Esophagus squamous epithelium (tissue), 5 donors: Measurements from ENCODE around the gene NSFL1C. TPM values are rescaled to one million over a fixed set of nuclear protein-coding genes. Genes with fewer than 3 reads are reported as not detected.

ENCODE experiments used
- DNase-seq: peaks from one replicate; lab custom pipeline; 2025; lab: John Stamatoyannopoulos, UW
- H3K27ac ChIP-seq, 4 donors: fragments of 200-600 bp; sonication (generic); one replicate each; pipeline ENCODE4 v1.5.1; 2016 to 2019; ENCODE audit warnings: mild to moderate bottlenecking in 1 of 4
- H3K27me3 ChIP-seq, 4 donors: fragments of 200-600 bp; sonication (generic); 1 replicate in 3 of 4; 2 replicates in 1 of 4; pipeline versions ENCODE4 v1.5.1 to v1.6.0; 2017 to 2021; ENCODE audit warnings: antibody characterized with exemption in 1 of 4
- H3K36me3 ChIP-seq, 3 donors: fragments of 200-600 bp; sonication (generic); one replicate each; pipeline ENCODE4 v1.5.1; 2016 to 2019
- H3K4me1 ChIP-seq, 3 donors: fragments of 200-600 bp; sonication (generic); one replicate each; pipeline ENCODE4 v1.5.1; 2017 to 2019
- H3K4me3 ChIP-seq, 4 donors: fragments of 200-600 bp; sonication (generic); 1 replicate in 3 of 4; 2 replicates in 1 of 4; pipeline ENCODE4 v1.5.1; 2016 to 2019; ENCODE audit warnings: mild to moderate bottlenecking in 2 of 4, moderate library complexity in 1 of 4
- H3K9me3 ChIP-seq, 3 donors: fragments of 200-600 bp; sonication (generic); one replicate each; pipeline ENCODE4 v1.5.1; 2016 to 2019
- POLR2A ChIP-seq, 4 donors: fragments of 450-650 bp; IDR thresholded peaks; one replicate each; pipeline ENCODE4 v1.6.1; 2017; ENCODE audit warnings: antibody characterized with exemption in 4 of 4, mild to moderate bottlenecking in 4 of 4, moderate library complexity in 3 of 4
- WGBS, 2 donors: methylation state at CpG; one replicate each; pipeline ENCODE4 v1.1.5; 2018; 5-methylcytosine and 5-hydroxymethylcytosine counted together
- intact Hi-C: fragments of 100-400 bp; cut with DNase I; formaldehyde crosslinking; loops from one replicate; pipeline ENCODE4 v1.15.0; 2022
- total RNA-seq, 4 donors: library from RNA; depleted of rRNA; stranded (reverse); fragments of >200 nt; gene quantifications; one replicate each; pipeline ENCODE4 v1.1.0, GENCODE V29; 2016
- TF ChIP-seq, protein P1 (sequence below), 6 experiments: fragments of 450-650 bp in 4 of 6; fragments of 200-600 bp in 2 of 6; sonication (generic) in 2 of 6; IDR thresholded peaks; one replicate each; pipeline ENCODE4 v1.5.1; 2016 to 2019; ENCODE audit warnings: antibody characterized with exemption in 6 of 6, mild to moderate bottlenecking in 4 of 6, moderate library complexity in 4 of 6
- donor health status: DM: yes; HTN: yes; CAD: no.

The NSFL1C gene
- total RNA-seq, 4 donors from 2014 or later: 41.5 to 65.6 (median 59.3) TPM

DNA sequence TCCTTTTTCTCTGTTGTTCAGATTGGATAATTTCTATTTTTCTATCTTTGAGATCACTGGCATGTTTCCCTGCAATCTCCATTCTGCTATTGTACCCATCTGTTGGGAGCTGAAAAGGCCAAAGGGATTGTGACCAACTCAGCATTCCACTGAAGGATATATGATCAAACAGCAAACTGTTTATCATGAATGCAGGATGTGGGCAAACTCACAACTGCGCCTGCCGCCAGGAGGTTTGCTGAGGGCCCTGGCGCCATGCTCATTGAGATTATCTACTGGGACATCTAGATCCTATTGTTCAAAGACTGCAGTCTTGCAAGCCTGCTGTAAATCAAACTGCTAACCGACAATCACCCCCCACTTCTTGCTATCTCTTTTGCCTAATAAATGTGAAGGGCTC lies 69.9 kb downstream of the NSFL1C start:
- WGBS, 2 donors: 66 to 73% methylated on average over 4 of the region's 4 CpGs
- TF ChIP-seq POLR2A (IDR thresholded peaks at IDR 0.05): no peak
- TF ChIP-seq, protein P1, sequence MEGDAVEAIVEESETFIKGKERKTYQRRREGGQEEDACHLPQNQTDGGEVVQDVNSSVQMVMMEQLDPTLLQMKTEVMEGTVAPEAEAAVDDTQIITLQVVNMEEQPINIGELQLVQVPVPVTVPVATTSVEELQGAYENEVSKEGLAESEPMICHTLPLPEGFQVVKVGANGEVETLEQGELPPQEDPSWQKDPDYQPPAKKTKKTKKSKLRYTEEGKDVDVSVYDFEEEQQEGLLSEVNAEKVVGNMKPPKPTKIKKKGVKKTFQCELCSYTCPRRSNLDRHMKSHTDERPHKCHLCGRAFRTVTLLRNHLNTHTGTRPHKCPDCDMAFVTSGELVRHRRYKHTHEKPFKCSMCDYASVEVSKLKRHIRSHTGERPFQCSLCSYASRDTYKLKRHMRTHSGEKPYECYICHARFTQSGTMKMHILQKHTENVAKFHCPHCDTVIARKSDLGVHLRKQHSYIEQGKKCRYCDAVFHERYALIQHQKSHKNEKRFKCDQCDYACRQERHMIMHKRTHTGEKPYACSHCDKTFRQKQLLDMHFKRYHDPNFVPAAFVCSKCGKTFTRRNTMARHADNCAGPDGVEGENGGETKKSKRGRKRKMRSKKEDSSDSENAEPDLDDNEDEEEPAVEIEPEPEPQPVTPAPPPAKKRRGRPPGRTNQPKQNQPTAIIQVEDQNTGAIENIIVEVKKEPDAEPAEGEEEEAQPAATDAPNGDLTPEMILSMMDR (IDR thresholded peaks at IDR 0.05): no peak
- H3K27me3 ChIP-seq: peaks cover 0 to 64% (median 0%) of the 10 kb centered on the region in 4 donors
- no peaks in the 10 kb centered on the region for H3K9me3 ChIP-seq
- H3K27ac ChIP-seq: no peak overlapping the region
- no peak overlapping the region for H3K4me3 ChIP-seq
- peaks cover 2 to 35% (median 6%) of the 10 kb centered on the region in 3 donors for H3K4me1 ChIP-seq
- no peak for DNase-seq
- H3K36me3 ChIP-seq: no peaks in the 10 kb centered on the region
- intact Hi-C loops: loop anchor here (10.0 kb wide), 1 partner anchor 82 kb away; no protein-coding TSS in a partner anchor

DNA sequence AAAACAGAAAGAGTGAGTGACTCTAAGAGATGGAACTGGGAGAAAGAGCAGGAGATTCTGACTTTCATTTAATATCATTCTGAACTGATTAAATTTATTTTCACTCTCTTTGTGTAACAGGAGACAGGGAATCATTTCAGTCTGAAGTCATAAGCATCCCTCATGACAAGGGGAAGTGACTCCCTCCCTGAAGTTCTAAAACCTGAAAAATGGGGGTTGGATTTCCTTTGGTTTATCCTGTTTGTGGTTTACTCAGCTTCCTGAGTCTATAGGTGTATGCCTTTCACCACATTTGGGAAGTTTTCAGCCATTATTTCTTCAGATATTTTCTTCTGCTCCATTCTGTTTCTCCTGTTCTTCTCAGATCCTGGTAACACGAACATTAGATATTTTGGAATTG lies 70.4 kb downstream of the NSFL1C start:
- no peaks in the 10 kb centered on the region for H3K9me3 ChIP-seq
- no peak overlapping the region for H3K27ac ChIP-seq
- intact Hi-C loops: loop anchor here (10.0 kb wide), 1 partner anchor 81 kb away; no protein-coding TSS in a partner anchor
- no peaks in the 10 kb centered on the region for H3K36me3 ChIP-seq
- H3K4me1 ChIP-seq: peaks cover 7 to 40% (median 9%) of the 10 kb centered on the region in 3 donors
- H3K27me3 ChIP-seq: peaks cover 0 to 61% (median 0%) of the 10 kb centered on the region in 4 donors
- no peak overlapping the region for H3K4me3 ChIP-seq
- TF ChIP-seq, protein P1 (IDR thresholded peaks at IDR 0.05): no peak
- no peak for TF ChIP-seq POLR2A (IDR thresholded peaks at IDR 0.05)
- DNase-seq: no peak
- 27 to 46% methylated on average over 1 of the region's 1 CpG for WGBS, 2 donors

DNA sequence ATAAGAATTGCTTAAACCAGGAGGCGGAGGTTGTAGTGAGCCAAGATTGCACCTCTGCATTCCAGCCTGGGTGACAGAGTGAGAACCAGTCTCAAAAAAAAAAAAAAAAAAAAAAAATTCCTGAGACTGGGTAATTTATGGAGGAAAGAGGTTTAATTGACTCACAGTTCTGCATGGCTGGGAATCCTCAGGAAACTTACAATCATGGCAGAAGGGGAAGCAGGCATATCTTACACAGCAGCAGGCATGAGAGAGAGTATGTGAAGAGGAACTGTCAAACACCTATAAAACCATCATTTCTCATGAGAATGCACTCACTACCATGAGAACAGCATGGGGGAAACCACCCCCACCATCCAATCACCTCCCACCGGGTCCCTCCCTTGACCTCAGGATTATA lies 72.0 kb downstream of the NSFL1C start:
- intact Hi-C loops: loop anchor here (10.0 kb wide), 1 partner anchor 80 kb away; no protein-coding TSS in a partner anchor
- no peak overlapping the region for H3K27ac ChIP-seq
- 63 to 79% methylated on average over 2 of the region's 2 CpGs for WGBS, 2 donors
- no peak overlapping the region for H3K4me3 ChIP-seq
- H3K4me1 ChIP-seq: peaks cover 19 to 45% (median 25%) of the 10 kb centered on the region in 3 donors
- no peaks in the 10 kb centered on the region for H3K9me3 ChIP-seq
- H3K27me3 ChIP-seq: peaks cover 0 to 46% (median 0%) of the 10 kb centered on the region in 4 donors
- no peaks in the 10 kb centered on the region for H3K36me3 ChIP-seq
- no peak for TF ChIP-seq POLR2A (IDR thresholded peaks at IDR 0.05)
- TF ChIP-seq, protein P1 (IDR thresholded peaks at IDR 0.05): no peak
- no peak for DNase-seq

DNA sequence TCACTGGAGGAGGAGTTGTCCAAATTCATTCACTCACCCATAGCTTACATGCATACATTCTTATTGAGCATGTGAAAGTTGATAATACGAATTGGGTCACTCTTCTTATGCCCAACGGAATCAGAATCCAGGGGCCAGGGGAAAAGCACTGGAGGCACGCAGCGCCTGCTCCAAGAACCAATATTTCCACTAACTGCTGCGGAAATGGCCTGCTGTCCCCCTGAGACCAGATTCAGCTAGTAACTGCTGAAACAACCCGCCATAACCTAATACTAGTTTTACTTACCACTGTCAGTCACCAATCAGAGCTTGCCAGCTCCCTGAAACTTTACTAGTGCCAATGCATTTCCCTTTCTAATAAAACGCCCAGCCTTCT lies 73.2 kb downstream of the NSFL1C start:
- H3K27ac ChIP-seq: peak overlapping the region; percentile 80 to 92 (median 91)
- peaks cover 25 to 52% (median 37%) of the 10 kb centered on the region in 3 donors for H3K4me1 ChIP-seq
- WGBS, 2 donors: 52 to 55% methylated on average over 5 to 7 of the region's 7 CpGs
- intact Hi-C loops: loop anchor here (10.0 kb wide), 1 partner anchor 79 kb away; no protein-coding TSS in a partner anchor
- peaks cover 0 to 34% (median 0%) of the 10 kb centered on the region in 4 donors for H3K27me3 ChIP-seq
- no peaks in the 10 kb centered on the region for H3K36me3 ChIP-seq
- DNase-seq: no peak
- H3K9me3 ChIP-seq: no peaks in the 10 kb centered on the region
- H3K4me3 ChIP-seq: peak overlapping the region; percentile 62 to 97 (median 92)
- TF ChIP-seq POLR2A (IDR thresholded peaks at IDR 0.05): no peak
- TF ChIP-seq, protein P1 (IDR thresholded peaks at IDR 0.05): no peak

DNA sequence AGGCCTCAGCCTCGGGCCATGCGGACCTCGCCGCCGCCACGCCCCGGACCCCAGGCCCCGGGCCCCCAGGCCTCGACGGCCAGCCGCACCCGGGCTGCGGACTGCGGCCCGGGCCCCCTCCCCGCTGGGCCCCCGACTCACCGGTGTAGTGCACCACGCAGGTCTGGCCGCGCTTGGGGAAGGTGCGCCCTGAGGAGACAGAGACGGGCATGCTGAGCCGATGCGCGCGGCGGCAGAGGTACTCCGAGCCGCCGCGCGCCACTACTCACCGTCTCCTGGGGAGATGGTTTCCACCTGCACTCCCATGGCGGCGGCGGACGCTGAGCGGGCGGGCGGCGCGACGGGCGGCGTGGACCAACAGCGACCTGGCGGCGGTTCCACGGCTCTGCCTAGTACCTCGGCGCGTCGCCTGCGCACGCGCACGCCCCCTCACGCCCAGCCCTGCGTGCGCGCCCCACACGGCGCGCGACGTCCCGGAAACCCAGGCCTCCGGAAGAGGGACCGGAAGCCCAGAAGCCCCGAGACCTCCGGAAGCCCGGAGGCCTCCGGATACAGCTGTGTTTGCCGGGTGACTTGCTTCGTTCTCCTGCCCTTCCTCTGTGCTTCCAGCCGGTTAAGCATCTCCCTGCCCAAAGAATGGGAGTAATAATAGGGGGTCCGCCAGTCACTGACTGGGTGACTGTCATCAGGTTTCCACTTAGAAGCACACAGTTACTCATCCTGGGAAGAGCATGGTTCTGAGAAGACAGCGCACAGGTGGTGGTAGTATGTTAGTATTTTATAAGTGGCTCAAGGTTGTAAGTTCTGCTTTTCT lies 73.7 kb downstream of the NSFL1C start, which contains the start of gene FKBP1A:
TSS of gene FKBP1A (minus strand) at position 362 of the 814 bp plus-strand sequence. CDS start at position 306, 56 bp downstream.
- Histone ChIP-seq H3K27ac (peak within 1 kb of the TSS; percentile 80 to 92 (median 91)), H3K9me3 (no peaks in the 10 kb centered on the region), H3K4me1 (peaks cover 25 to 54% (median 41%) of the 10 kb centered on the region in 3 donors), H3K36me3 (no peaks in the 10 kb centered on the region), H3K27me3 (peaks cover 0 to 28% (median 0%) of the 10 kb centered on the region in 4 donors), H3K4me3 (peak within 1 kb of the TSS; percentile 62 to 97 (median 92))
- WGBS, 2 donors: 12 to 13% methylated on average over 2 to 4 of the region's 79 CpGs
- peak; percentile 64 for DNase-seq
- intact Hi-C loops: loop anchor here (10.0 kb wide), 1 partner anchor 78 kb away; no protein-coding TSS in a partner anchor
- peak in 3 of 4 donors; percentile 67 to 93 (median 82) for TF ChIP-seq POLR2A (IDR thresholded peaks at IDR 0.05)
- TF ChIP-seq, protein P1 (IDR thresholded peaks at IDR 0.05): peak in 5 of 6 experiments; percentile 10 to 44 (median 31)
